Lung (tissue), 12 donors: ENCODE data around the gene CIT. TPM values are rescaled to one million over a fixed set of nuclear protein-coding genes. Genes with fewer than 3 reads are reported as not detected.

Experiments used
- ATAC-seq: fragments of 200-7000 bp; cut with Tn5 transposase; one replicate; pipeline ENCODE4 v1.9.1; 2020; ENCODE audit warnings: moderate number of reproducible peaks; ENCODE audit not compliant: insufficient read depth, low FRiP score
- DNase-seq, 3 donors: peaks; one replicate each; pipeline ENCODE4 v3.0.0-alpha.2; 2013 to 2017
- H3K27ac ChIP-seq, 2 donors: one replicate each; pipeline ENCODE4 v1.5.1; 2013; ENCODE audit warnings: mild to moderate bottlenecking in 2 of 2, moderate library complexity in 2 of 2, control low read depth in 1 of 2, inconsistent platforms in 1 of 2, low read depth in 1 of 2, low read length in 1 of 2
- H3K27me3 ChIP-seq, 3 donors: one replicate each; pipeline ENCODE4 v1.5.1; 2013; ENCODE audit warnings: low read length in 2 of 3; ENCODE audit not compliant: control insufficient read depth in 3 of 3, insufficient read depth in 3 of 3
- H3K36me3 ChIP-seq, 4 donors: one replicate each; pipeline ENCODE4 v1.5.1; 2013; ENCODE audit warnings: low read length in 4 of 4, mild to moderate bottlenecking in 1 of 4, moderate library complexity in 1 of 4; ENCODE audit not compliant: control insufficient read depth in 4 of 4, insufficient read depth in 4 of 4
- H3K4me1 ChIP-seq, 5 donors: one replicate each; pipeline ENCODE4 v1.5.1; 2013; ENCODE audit warnings: low read length in 5 of 5, mild to moderate bottlenecking in 2 of 5, moderate library complexity in 1 of 5; ENCODE audit not compliant: control insufficient read depth in 5 of 5, insufficient read depth in 5 of 5
- H3K4me3 ChIP-seq: one replicate; pipeline ENCODE4 v1.5.1; 2013; ENCODE audit warnings: mild to moderate bottlenecking, control low read depth, moderate library complexity
- H3K9ac ChIP-seq, 2 donors: one replicate each; pipeline ENCODE4 v1.5.1; 2013; ENCODE audit warnings: low read length in 2 of 2, control low read depth in 1 of 2; ENCODE audit not compliant: insufficient read depth in 1 of 2
- H3K9me3 ChIP-seq, 4 donors: one replicate each; pipeline ENCODE4 v1.5.1; 2013; ENCODE audit warnings: low read length in 3 of 4, mild to moderate bottlenecking in 1 of 4, moderate library complexity in 1 of 4; ENCODE audit not compliant: control insufficient read depth in 4 of 4, insufficient read depth in 3 of 4
- WGBS, 2 donors: extraction: QIAGEN DNeasy Blood & Tissue Kit; methylation state at CpG; one replicate each; pipeline ENCODE4 v1.1.7; 2013; 5-methylcytosine and 5-hydroxymethylcytosine counted together
- polyA plus RNA-seq, 2 donors: library from polyadenylated mRNA; stranded (reverse); fragments of 200-250 nt; gene quantifications; one replicate each; pipeline ENCODE4 v1.2.1, GENCODE V29; 2013
- total RNA-seq, 2 donors: library from RNA; depleted of rRNA in 1 of 2; stranded (reverse); fragments of >200 nt in 1 of 2; gene quantifications; one replicate each; pipeline ENCODE4 v1.2.1, GENCODE V29; 2014 to 2021
- TF ChIP-seq, protein P1 (sequence below): IDR thresholded peaks from 2 replicates; pipeline ENCODE4 v1.5.1; 2012; ENCODE audit warnings: mild to moderate bottlenecking; ENCODE audit errors: control extremely low read depth, extremely low read depth
- donor health status: control.
- donor health status: control.
- donor health status: Bipolar disorder and iron deficiency.
- donor health status: healthy.
- donor health status: DM: yes; HTN: yes; CAD: no.

Gene CIT
- total and polyA plus RNA-seq, 4 donors, result 5.0 to 29.3 (median 14.9) TPM

DNA sequence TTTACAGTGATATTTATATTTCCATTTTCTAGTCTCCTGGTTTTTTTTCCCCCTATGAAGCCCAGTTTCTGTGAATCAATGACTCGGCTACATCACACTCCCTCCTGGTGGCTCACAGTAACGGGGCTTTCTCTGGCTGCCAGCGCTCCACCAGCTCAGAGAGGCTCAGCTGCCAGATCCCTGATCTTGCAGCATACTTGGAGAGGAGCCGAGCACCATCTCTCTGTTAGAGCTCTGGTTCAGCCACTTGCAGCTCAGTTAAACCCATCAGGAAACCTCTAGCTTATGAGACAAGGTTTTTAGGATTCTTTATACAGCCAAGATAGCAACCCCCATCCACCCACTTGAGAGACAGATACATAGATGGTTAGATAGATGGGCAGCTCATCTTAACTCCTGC lies 74.6 kb downstream of the CIT start:
- DNase-seq, result peak; percentile 44 to 68 (median 62)
- H3K27me3 ChIP-seq, result no peaks in the 10 kb centered on the region
- H3K36me3 ChIP-seq, result no peaks in the 10 kb centered on the region
- no peak for ATAC-seq
- 73 to 88% methylated on average over 4 of the region's 4 CpGs for WGBS, 2 donors
- H3K4me1 ChIP-seq, result peaks cover 0 to 16% (median 0%) of the 10 kb centered on the region in 5 donors
- no peak overlapping the region for H3K4me3 ChIP-seq
- no peaks in the 10 kb centered on the region for H3K9me3 ChIP-seq
- no peak overlapping the region for H3K27ac ChIP-seq
- TF ChIP-seq, protein P1, sequence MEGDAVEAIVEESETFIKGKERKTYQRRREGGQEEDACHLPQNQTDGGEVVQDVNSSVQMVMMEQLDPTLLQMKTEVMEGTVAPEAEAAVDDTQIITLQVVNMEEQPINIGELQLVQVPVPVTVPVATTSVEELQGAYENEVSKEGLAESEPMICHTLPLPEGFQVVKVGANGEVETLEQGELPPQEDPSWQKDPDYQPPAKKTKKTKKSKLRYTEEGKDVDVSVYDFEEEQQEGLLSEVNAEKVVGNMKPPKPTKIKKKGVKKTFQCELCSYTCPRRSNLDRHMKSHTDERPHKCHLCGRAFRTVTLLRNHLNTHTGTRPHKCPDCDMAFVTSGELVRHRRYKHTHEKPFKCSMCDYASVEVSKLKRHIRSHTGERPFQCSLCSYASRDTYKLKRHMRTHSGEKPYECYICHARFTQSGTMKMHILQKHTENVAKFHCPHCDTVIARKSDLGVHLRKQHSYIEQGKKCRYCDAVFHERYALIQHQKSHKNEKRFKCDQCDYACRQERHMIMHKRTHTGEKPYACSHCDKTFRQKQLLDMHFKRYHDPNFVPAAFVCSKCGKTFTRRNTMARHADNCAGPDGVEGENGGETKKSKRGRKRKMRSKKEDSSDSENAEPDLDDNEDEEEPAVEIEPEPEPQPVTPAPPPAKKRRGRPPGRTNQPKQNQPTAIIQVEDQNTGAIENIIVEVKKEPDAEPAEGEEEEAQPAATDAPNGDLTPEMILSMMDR, result no peak
- no peak overlapping the region for H3K9ac ChIP-seq

DNA sequence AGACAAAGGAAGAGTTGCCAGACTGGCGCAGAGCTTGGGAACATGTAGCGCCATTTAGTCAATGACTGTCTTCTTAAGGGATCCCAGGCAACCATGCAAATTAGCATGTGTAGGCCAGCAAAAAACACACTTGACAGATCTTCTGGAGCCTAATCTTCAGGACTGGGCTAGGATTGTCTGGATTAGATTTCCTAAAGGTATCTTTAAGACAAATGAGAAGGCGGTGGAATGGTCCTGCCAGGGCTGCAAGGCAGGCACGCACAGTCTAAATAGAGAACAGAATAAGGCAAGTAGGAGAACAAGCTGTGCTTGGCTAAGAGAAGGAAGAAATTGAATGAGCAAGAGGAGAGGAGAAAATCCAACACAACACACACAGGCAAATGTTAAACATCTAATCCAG lies 80.0 kb downstream of the CIT start:
- ATAC-seq (no peak), DNase-seq (no peak)

DNA sequence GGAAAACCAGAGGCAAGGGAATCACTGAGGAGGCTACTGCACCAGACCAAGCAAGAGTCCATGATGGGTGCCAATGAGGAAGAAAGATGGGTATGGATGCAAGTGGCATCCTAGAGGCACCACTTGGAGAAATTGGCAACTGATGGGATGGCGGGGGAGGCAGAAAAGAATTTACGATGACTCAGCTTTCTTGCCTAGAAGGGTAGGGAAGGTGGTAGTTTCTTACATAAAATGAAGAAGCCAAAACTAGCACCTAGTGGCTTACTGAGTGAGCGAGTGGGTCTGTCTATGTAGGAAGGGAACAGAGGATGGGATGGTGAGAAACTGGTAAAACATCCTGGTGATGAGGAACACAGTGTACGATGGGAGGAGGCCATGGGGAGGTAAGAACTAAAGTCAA lies 80.8 kb downstream of the CIT start:
- 98% methylated on average over 4 of the region's 4 CpGs for WGBS, 2 donors
- DNase-seq, result no peak
- Histone ChIP-seq H3K27me3 (no peaks in the 10 kb centered on the region), H3K27ac (no peak overlapping the region), H3K9ac (no peak overlapping the region), H3K36me3 (peaks cover 0 to 2% (median 0%) of the 10 kb centered on the region in 4 donors), H3K4me1 (no peaks in the 10 kb centered on the region), H3K4me3 (no peak overlapping the region), H3K9me3 (no peaks in the 10 kb centered on the region)
- ATAC-seq, result no peak
- TF ChIP-seq, protein P1, result no peak

More for the DNA sequence above, 80.0 kb downstream of the CIT start:
- H3K9ac ChIP-seq, result no peak overlapping the region
- peaks cover 0 to 2% (median 0%) of the 10 kb centered on the region in 4 donors for H3K36me3 ChIP-seq
- WGBS, 2 donors, result 99 to 100% methylated on average over 4 of the region's 4 CpGs
- no peaks in the 10 kb centered on the region for H3K9me3 ChIP-seq
- no peak overlapping the region for H3K4me3 ChIP-seq
- H3K27ac ChIP-seq, result no peak overlapping the region
- no peaks in the 10 kb centered on the region for H3K27me3 ChIP-seq
- TF ChIP-seq, protein P1, result no peak
- no peaks in the 10 kb centered on the region for H3K4me1 ChIP-seq

DNA sequence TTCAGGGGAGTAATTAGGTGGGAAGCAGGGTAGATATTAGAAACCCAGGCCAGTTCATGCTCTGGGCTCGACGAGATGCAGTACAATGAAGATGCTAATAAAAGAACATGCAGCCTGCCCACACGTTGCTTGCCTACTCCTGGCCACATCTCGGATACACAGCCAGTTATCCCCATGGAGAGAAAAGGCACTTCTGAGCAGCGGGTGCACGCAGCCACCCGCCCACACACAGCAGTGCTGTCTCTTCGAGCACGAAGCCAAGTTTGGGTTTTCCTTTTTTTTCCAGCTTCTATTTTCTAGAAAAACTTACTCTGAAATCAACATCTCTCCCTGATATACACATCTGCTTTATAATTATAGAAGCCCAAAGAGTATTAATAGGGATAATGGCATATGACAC lies 85.7 kb downstream of the CIT start:
- Histone ChIP-seq H3K27ac (no peak overlapping the region), H3K9me3 (no peaks in the 10 kb centered on the region), H3K36me3 (peaks cover 0 to 2% (median 0%) of the 10 kb centered on the region in 4 donors), H3K4me1 (no peaks in the 10 kb centered on the region), H3K27me3 (no peaks in the 10 kb centered on the region), H3K4me3 (no peak overlapping the region), H3K9ac (no peak overlapping the region)
- DNase-seq (no peak), ATAC-seq (no peak)
- TF ChIP-seq, protein P1, result no peak
- 91 to 92% methylated on average over 9 of the region's 9 CpGs for WGBS, 2 donors
